Uterus (tissue), 4 donors: ENCODE measurements around the gene PRAC2. TPM values are rescaled to one million over a fixed set of nuclear protein-coding genes. Genes with fewer than 3 reads are reported as not detected.

ENCODE experiments used
- DNase-seq, 2 donors: peaks; one replicate each; pipeline ENCODE4 v3.0.0-alpha.2; 2019 to 2020
- H3K27ac ChIP-seq, 2 donors: fragments of 200-600 bp; sonication (generic); 1 replicate in 1 of 2; 2 replicates in 1 of 2; pipeline ENCODE4 v1.5.1; 2016 to 2018
- H3K27me3 ChIP-seq, 2 donors: fragments of 200-600 bp; sonication (generic); one replicate each; pipeline ENCODE4 v1.5.1; 2018 to 2019; ENCODE audit warnings: control low read depth in 1 of 2
- H3K36me3 ChIP-seq, 2 donors: fragments of 200-600 bp; sonication (generic); one replicate each; pipeline ENCODE4 v1.5.1; 2019; ENCODE audit warnings: control low read depth in 1 of 2
- H3K4me1 ChIP-seq, 2 donors: fragments of 200-600 bp; sonication (generic); one replicate each; pipeline ENCODE4 v1.5.1; 2018 to 2019; ENCODE audit warnings: control low read depth in 1 of 2
- H3K4me3 ChIP-seq, 2 donors: fragments of 200-600 bp; sonication (generic); 1 replicate in 1 of 2; 2 replicates in 1 of 2; pipeline ENCODE4 v1.5.1; 2018 to 2019; ENCODE audit warnings: mild to moderate bottlenecking in 1 of 2
- H3K9me3 ChIP-seq, 2 donors: fragments of 200-600 bp; sonication (generic); one replicate each; pipeline ENCODE4 v1.5.1; 2019; ENCODE audit warnings: control low read depth in 1 of 2
- CTCF ChIP-seq, 4 experiments: fragments of 200-600 bp in 2 of 4; fragments of 450-650 bp in 2 of 4; sonication (generic) in 2 of 4; IDR thresholded peaks; one replicate each; pipeline ENCODE4 v1.5.1; 2016 to 2019; ENCODE audit warnings: antibody characterized with exemption in 4 of 4, mild to moderate bottlenecking in 2 of 4, moderate library complexity in 1 of 4
- POLR2A ChIP-seq, 2 donors: fragments of 450-650 bp; IDR thresholded peaks; one replicate each; pipeline ENCODE4 v1.6.1; 2016; ENCODE audit warnings: antibody characterized with exemption in 2 of 2, mild to moderate bottlenecking in 1 of 2, moderate library complexity in 1 of 2
- intact Hi-C: fragments of 100-400 bp; cut with DNase I; formaldehyde crosslinking; loops from one replicate; pipeline ENCODE4 v1.15.1; 2023; ENCODE audit warnings: low total_unique reads
- total RNA-seq, 4 donors: library from RNA; depleted of rRNA in 3 of 4; stranded (reverse); fragments of >200 nt in 3 of 4; gene quantifications; one replicate each; pipeline versions ENCODE4 v1.1.0 to v1.2.4, GENCODE V29; 2014 to 2023
- donor health status: DM: yes; HTN: yes; CAD: no.

The PRAC2 gene
- total RNA-seq, 4 donors from 2014 or later = not detected

GRCh38 chr17:48760411-48760810, 37.4 kb downstream of the PRAC2 start:
- TF ChIP-seq POLR2A (IDR thresholded peaks at IDR 0.05) (no peak), CTCF (IDR thresholded peaks at IDR 0.05) (no peak)
- Histone ChIP-seq H3K4me3 (no peak overlapping the region), H3K9me3 (no peaks in the 10 kb centered on the region), H3K36me3 (no peaks in the 10 kb centered on the region), H3K4me1 (no peaks in the 10 kb centered on the region), H3K27ac (no peak overlapping the region), H3K27me3 (peaks cover under 1 to 14% of the 10 kb centered on the region in 2 donors)
- intact Hi-C loops = no loop called here
- DNase-seq = no peak

DNA sequence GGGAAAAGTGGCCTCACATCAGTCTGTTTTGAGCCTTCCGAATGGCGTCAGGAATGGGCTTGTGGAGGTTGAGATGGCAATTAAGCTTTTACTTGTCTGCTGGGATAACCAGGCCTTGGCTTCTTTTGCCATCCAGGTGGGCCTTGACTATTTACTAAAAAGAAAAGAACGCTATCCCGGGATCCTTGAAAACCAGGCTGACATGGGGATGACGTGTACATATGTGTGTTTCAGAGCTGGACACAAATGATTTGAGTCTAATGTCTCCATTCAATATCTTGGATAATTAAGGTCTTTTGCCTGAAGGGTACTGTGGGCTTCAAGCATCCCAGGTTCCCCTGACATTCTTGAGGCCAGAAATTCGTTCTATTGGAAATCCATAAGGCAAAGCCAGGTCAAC, 38.1 kb downstream of the PRAC2 start:
- Histone ChIP-seq H3K36me3 (no peaks in the 10 kb centered on the region), H3K4me1 (no peaks in the 10 kb centered on the region), H3K27me3 (peaks cover 0 to 11% of the 10 kb centered on the region in 2 donors), H3K27ac (no peak overlapping the region), H3K9me3 (no peaks in the 10 kb centered on the region), H3K4me3 (no peak overlapping the region)
- TF ChIP-seq POLR2A (IDR thresholded peaks at IDR 0.05) (no peak), CTCF (IDR thresholded peaks at IDR 0.05) (no peak)
- intact Hi-C loops = no loop called here
- DNase-seq = no peak

GRCh38 chr17:48767263-48767774, 44.3 kb downstream of the PRAC2 start:
- Histone ChIP-seq H3K9me3 (no peaks in the 10 kb centered on the region), H3K27ac (no peak overlapping the region), H3K27me3 (peaks cover 0 to 5% of the 10 kb centered on the region in 2 donors), H3K4me3 (no peak overlapping the region), H3K4me1 (no peaks in the 10 kb centered on the region), H3K36me3 (no peaks in the 10 kb centered on the region)
- intact Hi-C loops = no loop called here
- no peak for DNase-seq
- no peak for TF ChIP-seq POLR2A (IDR thresholded peaks at IDR 0.05)
- no peak for TF ChIP-seq CTCF (IDR thresholded peaks at IDR 0.05)

- Histone ChIP-seq H3K36me3 (no peaks in the 10 kb centered on the region), H3K9me3 (no peaks in the 10 kb centered on the region), H3K4me1 (no peaks in the 10 kb centered on the region), H3K27ac (no peak overlapping the region), H3K4me3 (no peak overlapping the region), H3K27me3 (peaks cover 0 to 5% of the 10 kb centered on the region in 2 donors)
- DNase-seq = no peak
- intact Hi-C loops = no loop called here
- TF ChIP-seq POLR2A (IDR thresholded peaks at IDR 0.05) (no peak), CTCF (IDR thresholded peaks at IDR 0.05) (no peak)
Observed at GRCh38 chr17:48769009-48769675, 46.2 kb downstream of the PRAC2 start.

DNA sequence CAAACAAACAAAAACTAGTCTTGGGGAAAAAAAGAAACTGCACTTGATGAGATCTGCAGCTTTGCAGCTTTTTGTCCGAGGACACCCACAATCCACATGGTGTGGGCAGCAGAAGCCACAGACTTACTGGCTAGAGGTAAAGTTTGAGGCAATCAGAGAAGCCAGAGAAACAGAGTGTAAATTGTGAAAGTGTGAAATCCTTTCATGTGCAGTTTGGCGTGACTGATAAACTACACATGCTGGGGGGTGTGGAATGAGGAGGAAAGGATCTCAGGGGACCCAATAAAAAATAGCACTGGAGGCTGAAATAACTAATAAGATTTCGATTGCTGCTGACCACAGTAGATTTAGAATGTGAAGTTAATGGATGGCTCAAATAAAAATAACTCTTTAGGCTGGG, 48.0 kb downstream of the PRAC2 start:
- no peak for DNase-seq
- H3K27ac ChIP-seq = no peak overlapping the region
- H3K27me3 ChIP-seq = peaks cover 0 to 5% of the 10 kb centered on the region in 2 donors
- H3K36me3 ChIP-seq = no peaks in the 10 kb centered on the region
- intact Hi-C loops = no loop called here
- H3K9me3 ChIP-seq = no peaks in the 10 kb centered on the region
- no peak overlapping the region for H3K4me3 ChIP-seq
- TF ChIP-seq POLR2A (IDR thresholded peaks at IDR 0.05) (no peak), CTCF (IDR thresholded peaks at IDR 0.05) (no peak)
- H3K4me1 ChIP-seq = no peaks in the 10 kb centered on the region
